Tibial artery (tissue), 4 donors: ENCODE data around the gene GZMM.

Source experiments
- DNase-seq, 2 donors: peaks; one replicate each; pipeline ENCODE4 v3.0.0-alpha.2; 2019
- H3K27ac ChIP-seq, 2 donors: fragments of 200-600 bp; sonication (generic) in 1 of 2; 1 replicate in 1 of 2; 2 replicates in 1 of 2; pipeline ENCODE4 v1.5.1; 2018 to 2019; ENCODE audit warnings: mild to moderate bottlenecking in 1 of 2
- H3K27me3 ChIP-seq, 2 donors: fragments of 200-600 bp; sonication (generic) in 1 of 2; one replicate each; pipeline versions ENCODE4 v1.5.1 to v1.6.0; 2016 to 2019
- H3K36me3 ChIP-seq, 3 donors: fragments of 200-600 bp; sonication (generic) in 2 of 3; one replicate each; pipeline ENCODE4 v1.5.1; 2016 to 2019; ENCODE audit warnings: mild to moderate bottlenecking in 2 of 3
- H3K4me1 ChIP-seq, 4 donors: fragments of 200-600 bp; sonication (generic) in 2 of 4; 1 replicate in 3 of 4; 2 replicates in 1 of 4; pipeline ENCODE4 v1.5.1; 2016 to 2019
- H3K4me3 ChIP-seq, 2 donors: fragments of 200-600 bp; sonication (generic) in 1 of 2; 1 replicate in 1 of 2; 2 replicates in 1 of 2; pipeline ENCODE4 v1.5.1; 2018 to 2019; ENCODE audit warnings: mild to moderate bottlenecking in 2 of 2
- H3K9me3 ChIP-seq, 3 donors: fragments of 200-600 bp; sonication (generic) in 1 of 3; one replicate each; pipeline ENCODE4 v1.5.1; 2016 to 2019
- CTCF ChIP-seq, 2 experiments: fragments of 200-600 bp in 1 of 2; fragments of 450-650 bp in 1 of 2; IDR thresholded peaks; one replicate each; pipeline ENCODE4 v1.5.1; 2017 to 2019; ENCODE audit warnings: antibody characterized with exemption in 2 of 2, mild to moderate bottlenecking in 1 of 2, moderate library complexity in 1 of 2
- intact Hi-C: fragments of 100-400 bp; cut with DNase I; formaldehyde crosslinking; loops from one replicate; pipeline ENCODE4 v1.15.0; 2023; ENCODE audit warnings: low total_unique reads

The GZMM gene

GRCh38 chr19:547836-548720, 4.2 kb downstream of the GZMM start:
- no peak for DNase-seq
- no peak overlapping the region for H3K27ac ChIP-seq
- no peak for TF ChIP-seq CTCF (IDR thresholded peaks at IDR 0.05)
- H3K36me3 ChIP-seq, result peaks cover 0 to 4% (median 0%) of the 10 kb centered on the region in 3 donors
- H3K4me1 ChIP-seq, result peaks cover 0 to 5% (median 0%) of the 10 kb centered on the region in 4 donors
- peaks cover 0 to 14% of the 10 kb centered on the region in 2 donors for H3K27me3 ChIP-seq
- intact Hi-C loops, result no loop called here
- H3K9me3 ChIP-seq, result no peaks in the 10 kb centered on the region
- no peak overlapping the region for H3K4me3 ChIP-seq

GRCh38 chr19:548886-549830, 5.3 kb downstream of the GZMM start:
- intact Hi-C loops, result no loop called here
- H3K36me3 ChIP-seq, result no peaks in the 10 kb centered on the region
- H3K27me3 ChIP-seq, result peaks cover 0 to 14% of the 10 kb centered on the region in 2 donors
- no peak overlapping the region for H3K4me3 ChIP-seq
- H3K27ac ChIP-seq, result no peak overlapping the region
- no peak for DNase-seq
- H3K4me1 ChIP-seq, result peaks cover 0 to 5% (median 0%) of the 10 kb centered on the region in 4 donors
- H3K9me3 ChIP-seq, result no peaks in the 10 kb centered on the region
- TF ChIP-seq CTCF (IDR thresholded peaks at IDR 0.05), result no peak

DNA sequence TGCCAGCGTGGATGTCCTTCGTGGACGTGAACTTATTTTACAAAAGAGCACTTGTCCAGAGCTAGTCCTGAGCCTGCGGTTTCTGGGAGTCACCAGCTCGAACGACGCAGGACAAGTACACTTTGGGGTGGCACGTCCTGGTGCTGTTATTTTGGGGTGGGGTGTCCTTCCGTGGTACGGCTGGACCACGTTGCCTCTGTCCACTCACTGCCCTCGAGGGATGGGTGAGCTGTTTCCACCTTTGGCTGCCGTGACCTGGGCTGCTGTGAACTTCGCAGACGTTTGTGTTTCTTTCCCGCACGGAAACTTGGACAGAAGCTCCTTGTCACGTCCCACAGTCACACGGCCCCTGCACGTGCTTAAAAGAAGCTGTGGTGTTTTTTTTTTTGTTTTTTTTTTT, 11.0 kb downstream of the GZMM start:
- Histone ChIP-seq H3K4me3 (no peak overlapping the region), H3K9me3 (no peaks in the 10 kb centered on the region), H3K27ac (no peak overlapping the region), H3K4me1 (peaks cover 0 to 12% (median 0%) of the 10 kb centered on the region in 4 donors), H3K27me3 (peaks cover 0 to 20% of the 10 kb centered on the region in 2 donors), H3K36me3 (no peaks in the 10 kb centered on the region)
- TF ChIP-seq CTCF (IDR thresholded peaks at IDR 0.05), result no peak
- no peak for DNase-seq
- intact Hi-C loops, result no loop called here

DNA sequence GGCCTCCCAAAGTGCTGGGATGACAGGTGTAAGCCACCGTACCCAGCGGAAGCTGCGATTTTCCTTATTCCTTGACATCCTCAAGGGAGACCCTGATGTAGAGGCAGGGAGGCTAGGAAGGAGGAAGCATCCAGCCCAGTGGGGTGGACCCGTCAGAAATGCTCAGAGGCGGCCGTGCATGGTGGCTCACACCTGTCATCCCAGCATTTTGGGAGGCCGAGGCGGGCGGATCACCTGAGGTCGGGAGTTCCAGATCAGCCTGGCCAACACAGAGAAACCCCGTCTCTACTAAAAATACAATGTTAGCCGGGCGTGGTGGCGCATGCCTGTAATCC, 11.6 kb downstream of the GZMM start:
- DNase-seq, result no peak
- Histone ChIP-seq H3K9me3 (no peaks in the 10 kb centered on the region), H3K4me3 (no peak overlapping the region), H3K27me3 (peaks cover 0 to 20% of the 10 kb centered on the region in 2 donors), H3K4me1 (peaks cover 0 to 12% (median 0%) of the 10 kb centered on the region in 4 donors), H3K36me3 (no peaks in the 10 kb centered on the region), H3K27ac (no peak overlapping the region)
- no peak for TF ChIP-seq CTCF (IDR thresholded peaks at IDR 0.05)
- intact Hi-C loops, result no loop called here

- no peaks in the 10 kb centered on the region for H3K9me3 ChIP-seq
- DNase-seq, result no peak
- no peak overlapping the region for H3K27ac ChIP-seq
- no peak for TF ChIP-seq CTCF (IDR thresholded peaks at IDR 0.05)
- H3K4me3 ChIP-seq, result no peak overlapping the region
- H3K27me3 ChIP-seq, result peaks cover 0 to 20% of the 10 kb centered on the region in 2 donors
- H3K4me1 ChIP-seq, result peaks cover 0 to 7% (median 0%) of the 10 kb centered on the region in 4 donors
- no peaks in the 10 kb centered on the region for H3K36me3 ChIP-seq
- intact Hi-C loops, result no loop called here
These were observed 12.9 kb downstream of the GZMM start for GRCh38 chr19:556611-557382.
